ENCODE measurements around the gene SETMAR.

- TF ChIP-seq, protein P1, sequence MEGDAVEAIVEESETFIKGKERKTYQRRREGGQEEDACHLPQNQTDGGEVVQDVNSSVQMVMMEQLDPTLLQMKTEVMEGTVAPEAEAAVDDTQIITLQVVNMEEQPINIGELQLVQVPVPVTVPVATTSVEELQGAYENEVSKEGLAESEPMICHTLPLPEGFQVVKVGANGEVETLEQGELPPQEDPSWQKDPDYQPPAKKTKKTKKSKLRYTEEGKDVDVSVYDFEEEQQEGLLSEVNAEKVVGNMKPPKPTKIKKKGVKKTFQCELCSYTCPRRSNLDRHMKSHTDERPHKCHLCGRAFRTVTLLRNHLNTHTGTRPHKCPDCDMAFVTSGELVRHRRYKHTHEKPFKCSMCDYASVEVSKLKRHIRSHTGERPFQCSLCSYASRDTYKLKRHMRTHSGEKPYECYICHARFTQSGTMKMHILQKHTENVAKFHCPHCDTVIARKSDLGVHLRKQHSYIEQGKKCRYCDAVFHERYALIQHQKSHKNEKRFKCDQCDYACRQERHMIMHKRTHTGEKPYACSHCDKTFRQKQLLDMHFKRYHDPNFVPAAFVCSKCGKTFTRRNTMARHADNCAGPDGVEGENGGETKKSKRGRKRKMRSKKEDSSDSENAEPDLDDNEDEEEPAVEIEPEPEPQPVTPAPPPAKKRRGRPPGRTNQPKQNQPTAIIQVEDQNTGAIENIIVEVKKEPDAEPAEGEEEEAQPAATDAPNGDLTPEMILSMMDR (conservative IDR thresholded peaks at IDR 0.05; ENCODE audit: low read depth, low read length), result no peak
- no peak for TF ChIP-seq RFX5 (IDR thresholded peaks at IDR 0.05; ENCODE audit: low read depth, low read length)
- no peak for TF ChIP-seq POLR2A (IDR thresholded peaks at IDR 0.05; ENCODE audit: low read depth, low read length)
- no peak for TF ChIP-seq MXI1 (IDR thresholded peaks at IDR 0.05; ENCODE audit: borderline replicate concordance, low read depth, low read length)
- no peak for TF ChIP-seq RCOR1 (IDR thresholded peaks at IDR 0.05; ENCODE audit: insufficient replicate concordance, low read length)
- TF ChIP-seq RAD21 (IDR thresholded peaks at IDR 0.05; ENCODE audit: low read length), result no peak
- no peak for TF ChIP-seq MAFK (IDR thresholded peaks at IDR 0.05; ENCODE audit: low read depth, low read length)
- TF ChIP-seq SMC3 (IDR thresholded peaks at IDR 0.05; ENCODE audit: low read depth, low read length), result no peak
These were observed 8.3 kb downstream of the SETMAR start for GRCh38 chr3:4311496-4311895.

Measured in IMR-90 (cell line).